Keratinocyte (primary cell): Measurements from ENCODE around the gene PCMTD2. TPM values are rescaled to one million over a fixed set of nuclear protein-coding genes. Genes with fewer than 3 reads are reported as not detected.

ENCODE experiments used
- DNase-seq: peaks from one replicate; pipeline ENCODE4 v3.0.0-alpha.2; 2011; ENCODE audit warnings: low read depth, missing footprints, low spot score
- FAIRE-seq: peaks from 2 replicates; lab custom pipeline; 2011; peaks lifted over from hg19 to GRCh38; lab: Jason Lieb, UNC
- H2AFZ ChIP-seq: 2 replicates; pipeline ENCODE4 v1.6.0; 2012; ENCODE audit warnings: low read length, control low read depth, inconsistent platforms; ENCODE audit not compliant: control insufficient read depth
- H3K27ac ChIP-seq: 2 replicates; pipeline ENCODE4 v1.5.1; 2011; ENCODE audit warnings: low read length; ENCODE audit not compliant: control insufficient read depth, insufficient read depth
- H3K27me3 ChIP-seq: 3 replicates; pipeline ENCODE4 v1.6.0; 2011; ENCODE audit warnings: low read length; ENCODE audit not compliant: control insufficient read depth, insufficient read depth; ENCODE audit errors: extremely low read depth
- H3K36me3 ChIP-seq, 2 experiments: 2 replicates in 1 of 2; 3 replicates in 1 of 2; pipeline ENCODE4 v1.5.1; 2011; ENCODE audit warnings: low read length in 2 of 2, mild to moderate bottlenecking in 1 of 2; ENCODE audit not compliant: control insufficient read depth in 2 of 2, insufficient read depth in 2 of 2; ENCODE audit errors: extremely low read depth in 1 of 2
- H3K4me1 ChIP-seq: 3 replicates; pipeline ENCODE4 v1.5.1; 2011; ENCODE audit warnings: low read length; ENCODE audit not compliant: control insufficient read depth, insufficient read depth; ENCODE audit errors: extremely low read depth
- H3K4me2 ChIP-seq: 3 replicates; pipeline ENCODE4 v1.6.0; 2011; ENCODE audit warnings: low read depth, low read length; ENCODE audit not compliant: control insufficient read depth, insufficient read depth; ENCODE audit errors: extremely low read depth
- H3K4me3 ChIP-seq, 3 experiments: fragments of 200-600 bp in 1 of 3; sonication (generic) in 1 of 3; 2 replicates in 2 of 3; 3 replicates in 1 of 3; pipeline ENCODE4 v1.5.1; 2011 to 2016; ENCODE audit warnings: low read length in 3 of 3, mild to moderate bottlenecking in 3 of 3, control low read depth in 2 of 3, inconsistent platforms in 1 of 3, low read depth in 1 of 3, mixed read lengths in 1 of 3, mixed run types in 1 of 3, moderate library complexity in 1 of 3; ENCODE audit not compliant: control insufficient read depth in 2 of 3, insufficient read depth in 2 of 3; ENCODE audit errors: extremely low read depth in 1 of 3
- H3K79me2 ChIP-seq: 2 replicates; pipeline ENCODE4 v1.6.0; 2012; ENCODE audit warnings: low read length; ENCODE audit not compliant: control insufficient read depth, insufficient read depth
- H3K9ac ChIP-seq: 3 replicates; pipeline ENCODE4 v1.6.0; 2011; ENCODE audit warnings: low read length; ENCODE audit not compliant: control insufficient read depth, insufficient read depth; ENCODE audit errors: extremely low read depth
- H3K9me1 ChIP-seq: 3 replicates; pipeline ENCODE4 v1.6.0; 2011; ENCODE audit warnings: low read length; ENCODE audit not compliant: control insufficient read depth, insufficient read depth; ENCODE audit errors: extremely low read depth
- H3K9me3 ChIP-seq: 2 replicates; pipeline ENCODE4 v1.5.1; 2012; ENCODE audit warnings: low read depth, low read length; ENCODE audit not compliant: control insufficient read depth
- H4K20me1 ChIP-seq: 3 replicates; pipeline ENCODE4 v1.6.0; 2011; ENCODE audit warnings: low read length; ENCODE audit not compliant: control insufficient read depth, insufficient read depth; ENCODE audit errors: extremely low read depth
- CTCF ChIP-seq, 3 experiments: IDR thresholded peaks in 1 of 3; conservative IDR thresholded peaks in 1 of 3; optimal IDR thresholded peaks in 1 of 3; 2 replicates in 2 of 3; 3 replicates in 1 of 3; pipeline versions ENCODE3 to v1.5.1; 2011; ENCODE audit warnings: low read length in 3 of 3, mild to moderate bottlenecking in 3 of 3, moderate library complexity in 2 of 3, control low read depth in 1 of 3, inconsistent platforms in 1 of 3; ENCODE audit not compliant: insufficient read depth in 2 of 3; ENCODE audit errors: extremely low read depth in 1 of 3
- EZH2 ChIP-seq: IDR thresholded peaks from one replicate; pipeline ENCODE4 v1.6.1; 2012; ENCODE audit warnings: inconsistent platforms, mild to moderate bottlenecking, low read length, moderate library complexity
- dilution Hi-C: fragments of 300-500 bp; cut with MboI; formaldehyde crosslinking; loops from one replicate; pipeline ENCODE4 v1.7.0; 2020; ENCODE audit warnings: low sequenced_read_pairs; ENCODE audit not compliant: extremely low pct_ligation_motif_present
- polyA plus RNA-seq, 5 experiments: library from polyadenylated mRNA; depleted of rRNA in 3 of 5; stranded (reverse) in 3 of 5; stranded (forward) in 1 of 5; unstranded in 1 of 5; fragments of >200 nt; gene quantifications; 1 replicate in 1 of 5; 2 replicates in 3 of 5; 3 replicates in 1 of 5; pipeline versions ENCODE4 v1.2.1 to v1.2.3, GENCODE V29; 2011 to 2012; ENCODE audit warnings: missing spikeins in 2 of 5, low read depth in 1 of 5, low replicate concordance in 1 of 5

Gene PCMTD2
- polyA plus RNA-seq, 1 donor (not counting 4 experiments of a cell fraction or from before 2014, with no cell fraction given) = 25.8 TPM

DNA sequence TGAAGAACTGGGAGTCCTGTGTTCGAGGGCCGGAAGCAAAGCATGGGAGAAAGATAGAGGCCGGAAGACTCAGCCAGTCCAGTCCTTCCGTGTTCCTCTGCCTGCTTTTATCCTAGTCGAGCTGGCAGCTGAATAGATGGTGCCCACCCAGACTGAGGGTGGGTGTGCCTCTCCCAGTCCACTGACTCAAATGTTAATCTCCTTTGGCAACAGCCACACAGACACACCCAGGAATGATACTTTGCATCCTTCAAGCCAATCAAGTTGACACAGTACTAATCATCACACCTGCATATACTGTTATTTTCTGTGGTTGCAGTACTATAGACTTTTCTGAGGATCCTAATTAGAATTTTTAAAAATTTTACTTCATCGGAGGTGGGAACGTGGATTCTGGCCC, 21.3 kb downstream of the PCMTD2 start:
- Histone ChIP-seq H3K79me2 (no peaks in the 10 kb centered on the region), H3K4me3 (no peak overlapping the region), H3K4me2 (no peak overlapping the region), H4K20me1 (no peaks in the 10 kb centered on the region), H3K9me3 (no peaks in the 10 kb centered on the region), H3K27ac (no peak overlapping the region), H3K9me1 (no peaks in the 10 kb centered on the region), H3K9ac (no peak overlapping the region), H3K4me1 (no peaks in the 10 kb centered on the region), H2AFZ (no peak overlapping the region), H3K27me3 (no peaks in the 10 kb centered on the region), H3K36me3 (no peaks in the 10 kb centered on the region)
- DNase-seq (no peak), FAIRE-seq (no peak)
- TF ChIP-seq CTCF (optimal IDR thresholded peaks at IDR 0.05 in 1 of 3, IDR thresholded peaks at IDR 0.05 in 1 of 3, conservative IDR thresholded peaks at IDR 0.05 in 1 of 3; ENCODE audit: extremely low read depth in 1 of 3, insufficient read depth in 2 of 3, low read length in 3 of 3) (no peak), EZH2 (no peak)
- dilution Hi-C loops = no loop called here

- Histone ChIP-seq H3K27me3 (no peaks in the 10 kb centered on the region), H3K79me2 (no peaks in the 10 kb centered on the region), H3K9ac (no peak overlapping the region), H3K36me3 (no peaks in the 10 kb centered on the region), H3K9me1 (no peaks in the 10 kb centered on the region), H3K9me3 (no peaks in the 10 kb centered on the region), H2AFZ (no peak overlapping the region), H3K4me3 (no peak overlapping the region), H3K4me1 (no peaks in the 10 kb centered on the region), H4K20me1 (no peaks in the 10 kb centered on the region), H3K27ac (no peak overlapping the region), H3K4me2 (no peak overlapping the region)
- TF ChIP-seq EZH2 = no peak
- no peak for TF ChIP-seq CTCF (optimal IDR thresholded peaks at IDR 0.05 in 1 of 3, IDR thresholded peaks at IDR 0.05 in 1 of 3, conservative IDR thresholded peaks at IDR 0.05 in 1 of 3; ENCODE audit: extremely low read depth in 1 of 3, insufficient read depth in 2 of 3, low read length in 3 of 3)
- dilution Hi-C loops = no loop called here
- DNase-seq (no peak), FAIRE-seq (no peak)
These were observed 22.2 kb downstream of the PCMTD2 start for GRCh38 chr20:64277571-64278316.
